ENCODE measurements around the gene PNLIPRP1.

PNLIPRP1 gene

DNA sequence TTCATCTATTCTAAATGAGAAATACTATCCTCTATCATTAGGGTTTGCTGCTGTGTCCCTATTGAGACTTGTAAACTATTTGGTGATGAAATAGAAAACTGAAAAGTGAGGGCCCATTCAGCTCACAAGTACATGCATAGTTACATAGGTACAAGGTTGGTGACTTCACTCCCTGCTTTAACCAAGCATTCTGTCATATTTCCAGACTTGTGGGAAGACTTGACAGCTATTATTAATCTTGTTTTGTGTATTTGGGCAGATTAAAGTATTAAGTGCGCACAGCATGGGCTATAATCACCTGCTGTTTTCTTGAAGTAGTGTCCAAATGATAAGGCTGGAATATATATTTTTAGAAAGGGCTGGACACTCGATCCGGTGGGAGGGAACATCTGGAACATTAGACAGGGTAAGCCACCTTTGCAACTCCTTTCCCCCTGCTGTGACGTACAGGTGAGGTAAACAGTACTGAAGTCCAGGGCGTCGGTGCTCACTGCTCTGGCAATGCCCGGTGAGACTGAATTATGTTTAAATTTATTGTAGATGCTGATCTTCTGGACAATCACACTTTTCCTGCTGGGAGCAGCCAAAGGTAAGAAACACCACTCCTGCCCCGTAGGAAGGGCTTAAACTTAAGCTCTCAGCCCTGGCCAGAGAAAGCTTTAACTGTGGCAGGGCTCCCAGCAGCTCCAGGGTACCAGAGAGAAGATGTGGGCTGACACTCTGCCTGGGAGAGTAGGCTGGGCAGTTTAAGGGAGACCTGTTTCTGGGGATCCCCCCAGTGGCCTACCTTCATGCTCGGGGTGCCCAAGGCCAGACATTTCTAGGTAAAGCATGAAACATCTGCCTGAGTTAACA, at the start of gene PNLIPRP1:
Gene PNLIPRP1 (plus strand): TSS at position 370 of the 855 bp plus-strand sequence. CDS start 171 bp downstream, at position 541.
- no peak for DNase-seq

DNA sequence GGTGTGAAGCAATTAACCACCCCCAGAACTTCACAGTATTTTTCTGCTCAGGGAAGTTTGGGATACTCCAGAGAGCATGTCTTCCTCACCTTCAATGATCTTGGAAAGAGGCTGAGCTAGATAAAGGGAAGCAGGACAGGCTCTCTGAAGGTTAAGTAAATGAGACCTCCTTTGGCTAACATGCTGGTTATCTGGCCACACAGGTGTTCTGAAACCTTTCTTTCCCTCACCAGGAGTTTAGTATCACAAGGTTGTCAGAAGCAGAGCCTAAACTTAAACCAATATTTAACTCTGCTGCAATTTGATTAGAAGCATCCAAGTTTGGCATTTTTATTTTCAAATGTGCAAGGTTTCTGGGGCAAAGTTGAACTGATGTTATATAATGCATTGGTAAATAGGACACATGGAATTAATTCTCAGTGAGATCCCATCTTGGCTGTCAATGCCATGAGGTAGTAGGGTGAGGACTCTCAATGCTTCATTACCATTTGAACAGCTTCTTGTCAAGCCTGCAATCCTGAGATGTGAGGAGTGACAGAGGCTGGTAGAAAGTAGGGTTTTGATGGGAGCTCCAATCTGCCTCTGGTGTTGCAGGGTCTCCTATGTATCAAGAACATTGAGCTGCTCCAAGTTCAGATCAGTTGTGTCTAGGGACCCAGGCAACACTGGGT, 48.6 kb upstream of the PNLIPRP1 start:
- no peak for DNase-seq

DNA sequence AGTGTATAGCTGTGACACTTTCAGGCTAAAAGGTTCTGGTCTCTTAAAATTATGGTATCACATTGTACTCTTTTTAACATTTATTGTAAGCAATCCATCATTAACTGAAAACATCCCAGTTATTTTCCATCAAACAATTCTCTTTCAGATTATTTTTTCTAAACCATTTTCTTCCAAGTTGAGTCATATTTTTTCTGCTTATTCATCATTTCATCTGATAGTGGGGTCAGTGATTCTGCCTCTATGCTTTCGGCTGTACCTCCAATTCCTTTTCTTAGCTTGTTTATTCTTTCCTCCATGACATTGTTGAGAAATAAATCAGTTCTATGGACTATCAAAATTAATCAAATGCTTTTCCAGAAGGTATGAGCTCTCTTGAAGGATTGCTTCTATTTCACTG, 45.6 kb upstream of the PNLIPRP1 start:
- DNase-seq: no peak

DNA sequence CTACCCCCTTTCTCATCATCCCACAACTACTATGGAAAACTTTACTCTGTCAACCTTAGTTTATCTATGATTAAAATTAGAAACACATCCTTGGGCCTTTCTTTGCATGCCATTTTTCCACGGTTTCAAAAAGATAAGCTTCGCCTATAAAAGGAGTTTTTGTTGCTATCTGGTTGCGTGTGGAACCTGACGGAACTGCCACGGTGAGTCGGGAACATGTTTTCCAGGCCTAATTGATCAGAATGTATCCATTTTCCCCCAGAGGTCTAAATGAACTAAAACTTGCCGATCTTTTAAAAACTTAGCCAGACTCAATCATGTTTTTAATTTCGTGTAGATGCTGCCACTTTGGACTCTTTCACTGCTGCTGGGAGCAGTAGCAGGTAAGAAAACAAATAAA, 45.0 kb upstream of the PNLIPRP1 start, which contains the start of gene PNLIP:
Gene PNLIP (plus strand): TSS at position 176 of the 400 bp plus-strand sequence. CDS start 162 bp downstream, at position 338.
- DNase-seq: no peak

DNA sequence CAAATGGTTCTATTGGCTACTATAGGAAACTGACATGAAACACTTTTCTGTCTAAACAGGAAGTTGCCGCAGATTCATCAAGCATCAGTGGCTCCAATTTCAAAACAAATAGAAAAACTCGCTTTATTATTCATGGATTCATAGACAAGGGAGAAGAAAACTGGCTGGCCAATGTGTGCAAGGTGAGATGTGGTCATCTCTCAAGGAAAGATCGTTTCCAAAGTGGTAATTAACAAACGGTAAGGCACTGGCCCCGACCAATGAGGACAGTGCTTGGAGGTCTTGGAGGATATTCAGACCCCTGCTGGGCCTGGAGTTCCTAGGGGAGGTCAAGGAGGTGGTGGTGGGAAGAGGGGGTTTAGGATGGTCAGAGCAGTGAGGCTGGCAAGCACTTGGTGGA, 42.5 kb upstream of the PNLIPRP1 start:
- DNase-seq: no peak

DNA sequence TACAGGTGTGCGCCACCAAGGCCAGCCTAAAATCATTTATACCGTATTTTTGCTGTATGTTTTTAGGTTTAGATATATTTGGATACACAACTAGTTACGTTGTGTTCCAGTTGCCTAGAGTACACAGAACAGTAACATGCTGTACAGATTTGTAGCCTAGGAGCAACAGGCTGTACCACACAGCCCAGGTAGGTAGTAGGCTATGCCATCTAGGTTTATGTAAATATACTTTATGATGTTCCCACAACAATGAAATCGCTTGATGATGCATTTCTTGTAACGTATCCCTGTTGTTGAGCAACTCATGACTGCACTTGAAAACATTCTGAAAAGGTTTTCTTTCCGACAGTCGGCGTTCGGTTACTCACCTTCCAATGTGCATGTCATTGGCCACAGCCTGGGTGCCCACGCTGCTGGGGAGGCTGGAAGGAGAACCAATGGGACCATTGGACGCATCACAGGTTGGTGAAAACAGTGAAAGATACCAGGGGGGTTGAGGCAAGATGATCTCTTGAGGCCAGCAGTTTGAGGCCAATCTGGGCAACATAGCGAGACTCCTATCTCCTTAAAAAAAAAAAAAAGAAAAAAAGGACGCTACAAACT, 37.3 kb upstream of the PNLIPRP1 start:
- DNase-seq: no peak

DNA sequence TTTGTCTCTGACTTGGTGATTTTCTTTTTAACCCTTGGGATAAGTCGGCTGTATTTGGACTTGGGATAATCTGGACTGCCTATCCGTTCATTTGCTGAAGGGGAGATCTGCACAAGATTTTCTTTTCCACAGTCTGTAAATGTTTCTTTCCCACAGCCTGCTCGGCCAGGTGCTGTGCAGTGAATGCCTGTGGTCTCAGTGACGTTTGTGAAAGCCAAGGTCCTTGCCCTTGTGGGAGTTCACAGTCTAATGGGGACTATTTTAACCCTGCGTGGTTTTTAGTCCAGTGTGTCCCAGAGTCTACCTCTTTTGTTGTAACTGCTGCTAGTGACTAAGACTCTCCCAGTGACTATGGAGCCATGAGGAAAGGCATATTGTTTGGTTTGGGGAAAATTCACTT, 36.1 kb upstream of the PNLIPRP1 start:
- no peak for DNase-seq

DNA sequence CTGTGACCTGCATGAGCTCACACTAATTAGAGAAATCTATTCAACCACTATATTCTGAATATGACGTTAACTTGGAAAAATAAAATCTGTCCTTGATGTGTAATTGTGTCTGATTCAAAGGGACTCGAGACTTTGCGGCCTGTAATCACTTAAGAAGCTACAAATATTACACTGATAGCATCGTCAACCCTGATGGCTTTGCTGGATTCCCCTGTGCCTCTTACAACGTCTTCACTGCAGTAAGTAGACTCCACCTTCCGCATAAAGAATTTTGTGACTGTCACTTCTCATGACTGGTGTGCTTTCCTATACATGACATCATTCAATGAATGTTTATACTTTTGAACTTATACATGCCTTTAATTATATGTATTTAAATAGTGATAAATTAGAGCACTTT, 34.9 kb upstream of the PNLIPRP1 start:
- no peak for DNase-seq

DNA sequence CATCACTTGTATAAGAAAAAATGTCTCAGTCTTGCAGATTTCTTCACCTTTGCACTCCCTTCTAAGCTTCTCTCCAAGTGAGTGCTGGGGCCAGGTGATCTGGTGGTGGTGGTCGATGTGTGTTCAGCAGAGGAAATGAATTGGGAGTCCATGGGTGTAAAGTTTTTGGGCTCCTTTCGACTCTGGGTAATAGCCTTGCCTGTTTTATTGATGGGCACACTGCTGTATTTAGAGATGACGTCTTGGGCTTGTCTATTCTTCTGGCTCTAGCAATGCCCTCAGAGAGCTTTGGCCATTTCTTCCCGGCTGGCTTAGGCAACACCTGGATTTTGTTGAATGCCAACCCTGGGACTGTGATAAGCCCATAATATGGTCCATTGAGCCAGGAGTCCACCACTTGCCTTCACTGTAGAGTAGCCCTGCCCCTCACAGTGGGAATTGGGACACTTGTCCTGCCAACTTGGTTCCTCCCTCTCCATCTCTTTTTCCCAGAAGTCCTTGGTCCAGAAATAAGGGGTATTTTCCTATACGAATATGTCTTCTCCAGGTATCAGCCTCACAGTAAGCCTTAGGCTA, 33.4 kb upstream of the PNLIPRP1 start:
- DNase-seq: no peak

DNA sequence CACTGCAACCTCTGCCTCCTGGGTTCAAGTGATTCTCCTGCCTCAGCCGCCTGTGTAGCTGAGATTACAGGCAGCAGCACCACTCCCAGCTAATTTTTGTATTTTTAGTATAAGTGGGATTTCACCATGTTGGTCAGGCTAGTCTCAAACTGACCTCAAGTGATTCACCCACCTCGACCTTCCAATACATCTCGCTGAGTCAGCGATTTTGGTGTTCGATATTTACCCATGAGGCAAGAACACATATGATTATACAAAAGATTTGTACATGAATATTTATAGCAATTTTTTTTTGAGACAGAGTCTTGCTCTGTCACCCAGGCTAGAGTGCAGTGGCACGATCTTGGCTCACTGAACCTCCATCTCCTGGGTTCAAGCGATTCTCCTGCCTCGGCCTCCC, 25.2 kb upstream of the PNLIPRP1 start:
- DNase-seq: no peak

DNA sequence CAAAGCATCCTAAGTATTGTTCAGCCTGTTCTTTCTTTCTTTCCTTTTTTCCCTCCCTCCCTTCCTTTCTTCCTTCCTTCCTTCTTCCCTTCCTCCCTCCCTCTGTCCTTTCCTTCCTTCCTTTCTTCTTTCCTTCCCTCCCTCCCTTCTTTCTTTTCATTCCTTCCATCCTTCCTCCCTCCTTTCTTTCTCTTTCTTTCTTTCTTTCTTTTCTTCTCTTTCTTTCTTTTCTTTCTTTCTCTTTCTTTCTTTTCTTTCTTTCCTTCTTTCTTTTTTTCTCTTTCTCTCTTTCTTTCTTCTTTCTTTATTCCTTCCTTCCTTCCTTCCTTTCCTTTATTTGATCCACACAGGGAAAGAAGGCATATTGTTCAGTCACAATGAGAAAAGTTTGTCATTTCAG, 23.8 kb upstream of the PNLIPRP1 start:
- no peak for DNase-seq

DNA sequence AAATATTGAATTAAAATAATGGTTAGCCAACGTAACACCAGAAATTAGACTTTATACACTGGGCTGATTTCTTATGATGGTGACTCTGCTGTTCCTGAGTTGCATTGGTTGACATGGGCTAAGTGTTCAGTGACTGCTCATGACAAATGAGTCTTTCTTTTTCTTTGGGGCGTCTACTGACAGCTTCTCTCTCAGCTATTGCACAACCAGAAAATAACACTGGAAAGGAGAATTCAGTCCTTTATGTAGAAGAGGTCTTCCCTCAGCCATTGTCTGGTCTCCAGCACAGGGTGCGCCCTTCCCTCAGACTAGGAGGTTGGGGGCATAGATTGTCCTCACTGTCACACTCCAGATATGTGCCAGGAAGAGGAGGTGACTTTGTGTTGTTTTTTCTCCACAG, 23.4 kb upstream of the PNLIPRP1 start:
- no peak for DNase-seq

DNA sequence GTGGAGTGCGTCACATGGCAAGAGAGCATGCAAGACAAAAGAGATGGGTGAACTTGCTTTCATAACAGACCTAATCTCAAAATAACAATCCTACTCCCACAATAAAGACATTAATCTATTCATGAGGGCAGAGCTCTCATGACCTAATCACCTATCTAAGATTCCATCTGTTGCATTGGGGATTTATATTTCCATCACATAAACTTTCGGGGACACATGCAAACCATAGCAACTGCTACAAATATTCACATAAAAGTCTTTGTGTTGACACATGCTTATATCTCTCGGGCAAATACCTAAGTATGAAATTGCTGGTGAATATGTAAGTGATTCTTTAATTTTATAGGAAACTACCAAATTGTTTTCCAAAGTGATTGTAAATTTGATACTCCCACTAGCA, 16.0 kb upstream of the PNLIPRP1 start:
- no peak for DNase-seq

DNA sequence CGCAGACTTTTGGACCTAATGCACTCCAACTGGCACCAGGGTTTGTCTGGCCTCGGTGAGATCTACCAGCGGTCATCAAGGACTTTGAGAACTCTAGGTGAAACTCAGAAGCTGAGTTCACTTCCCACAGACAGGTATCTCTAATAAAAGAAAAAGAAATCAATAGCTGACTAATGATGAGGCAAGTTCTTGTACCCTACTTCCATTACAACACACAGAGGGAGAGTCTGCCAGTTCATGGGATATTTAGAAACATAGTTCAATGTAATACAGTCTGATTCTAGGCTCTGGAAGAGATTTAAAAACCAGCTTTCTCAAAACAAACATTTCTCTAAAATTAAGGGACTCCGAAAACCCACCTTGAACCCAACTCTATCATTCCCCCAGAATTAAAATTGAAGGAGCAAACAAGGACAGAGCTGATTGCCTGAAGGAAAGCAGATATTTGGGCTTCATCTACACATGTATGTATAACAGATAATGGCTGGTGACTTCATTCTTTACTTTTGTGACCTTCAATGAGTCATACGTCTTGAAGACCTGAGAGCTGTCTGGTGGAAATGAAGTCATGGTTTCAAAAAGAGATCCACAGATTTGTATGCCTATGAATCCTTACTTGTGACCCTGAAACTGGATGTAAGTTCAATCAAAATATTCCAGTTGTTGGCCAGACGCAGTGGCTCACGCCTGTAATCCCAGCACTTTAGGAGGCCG, 2.7 kb upstream of the PNLIPRP1 start:
- no peak for DNase-seq

DNA sequence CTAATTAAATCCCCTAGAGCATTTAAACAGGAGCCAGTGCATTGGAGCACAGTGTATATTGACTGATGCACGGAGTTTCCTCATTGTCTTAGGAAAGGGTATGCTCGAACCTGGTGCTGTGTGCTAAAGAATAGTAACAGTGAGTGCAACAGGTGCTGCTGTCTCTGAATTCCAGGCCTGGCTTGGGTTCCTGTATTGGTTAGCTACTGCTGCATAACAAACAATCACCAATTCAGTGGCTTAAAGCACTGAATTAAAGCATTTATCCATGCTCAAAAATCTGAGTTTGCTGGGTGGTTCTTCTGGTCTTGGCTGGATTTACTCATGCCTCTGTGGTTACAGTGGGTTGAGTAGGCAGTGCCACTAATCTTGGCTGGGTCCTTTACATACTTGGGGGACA, 1.8 kb upstream of the PNLIPRP1 start:
- DNase-seq: no peak

DNA sequence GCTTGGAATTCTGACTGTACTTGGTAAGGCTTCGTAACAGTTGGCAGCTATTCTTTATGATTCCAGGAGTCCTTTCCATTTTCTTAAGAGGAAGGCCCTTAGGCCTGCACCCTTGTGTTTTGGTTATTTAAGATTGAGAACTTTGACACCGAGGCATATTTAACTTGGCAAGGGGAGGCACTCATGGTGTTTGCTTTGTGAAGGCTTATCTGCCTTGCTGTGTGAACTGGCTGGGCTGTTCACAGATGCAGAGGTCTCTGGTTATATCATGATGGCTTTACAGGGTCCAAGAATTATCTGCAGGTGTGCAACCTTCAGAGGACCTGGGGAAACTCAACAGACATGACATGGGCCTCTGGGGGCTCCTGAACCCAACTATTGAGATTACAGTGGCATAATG, 833 bp upstream of the PNLIPRP1 start:
- no peak for DNase-seq

DNA sequence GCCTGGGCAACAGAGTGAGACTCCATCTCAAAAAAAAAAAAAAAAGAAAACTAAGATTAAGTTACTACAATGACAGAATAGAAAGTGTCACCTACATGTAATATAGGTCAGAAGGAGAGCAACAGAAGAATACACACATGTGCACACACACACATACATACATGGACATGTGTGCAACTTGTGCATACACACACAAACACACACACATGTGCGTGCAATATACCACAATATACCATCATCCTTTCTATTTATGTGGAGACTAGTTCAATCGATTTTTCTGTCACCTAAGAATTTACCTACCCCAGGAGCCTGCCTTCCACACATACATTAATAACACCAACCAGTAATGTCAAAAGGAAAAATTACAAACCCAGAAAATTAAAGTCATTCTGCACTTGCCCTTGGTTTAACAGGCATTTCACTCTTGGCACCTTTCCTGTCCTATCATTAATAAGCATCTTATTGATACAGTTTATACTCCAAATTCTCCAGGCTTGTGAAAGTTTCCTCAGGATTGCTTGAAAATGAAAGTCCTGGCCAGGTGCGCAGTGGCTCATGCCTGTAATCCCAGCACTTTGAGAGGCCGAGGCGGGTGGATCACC, 2.5 kb downstream of the PNLIPRP1 start:
- DNase-seq: no peak

DNA sequence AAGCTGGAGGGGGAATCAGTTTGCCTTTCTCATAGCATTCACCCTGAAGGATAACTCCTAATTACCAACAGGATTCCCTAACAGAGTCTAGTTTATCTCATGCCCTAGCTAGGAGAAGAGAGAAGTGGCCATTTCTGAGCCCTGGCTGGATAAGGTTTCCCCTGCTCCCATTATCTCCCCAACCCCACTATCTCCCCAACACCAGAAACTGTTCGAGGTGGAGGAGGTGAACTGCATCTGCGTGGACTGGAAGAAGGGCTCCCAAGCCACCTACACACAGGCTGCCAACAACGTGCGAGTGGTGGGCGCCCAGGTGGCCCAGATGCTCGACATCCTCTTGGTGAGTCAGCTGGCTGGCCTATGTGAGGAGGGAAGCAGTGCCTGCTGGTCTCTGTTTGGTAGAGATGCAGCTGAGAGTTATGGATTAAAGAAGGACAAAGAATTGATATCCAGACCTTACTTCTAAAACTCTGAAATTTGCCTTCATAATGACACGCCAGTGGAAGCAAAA, 3.8 kb downstream of the PNLIPRP1 start:
- DNase-seq: no peak

DNA sequence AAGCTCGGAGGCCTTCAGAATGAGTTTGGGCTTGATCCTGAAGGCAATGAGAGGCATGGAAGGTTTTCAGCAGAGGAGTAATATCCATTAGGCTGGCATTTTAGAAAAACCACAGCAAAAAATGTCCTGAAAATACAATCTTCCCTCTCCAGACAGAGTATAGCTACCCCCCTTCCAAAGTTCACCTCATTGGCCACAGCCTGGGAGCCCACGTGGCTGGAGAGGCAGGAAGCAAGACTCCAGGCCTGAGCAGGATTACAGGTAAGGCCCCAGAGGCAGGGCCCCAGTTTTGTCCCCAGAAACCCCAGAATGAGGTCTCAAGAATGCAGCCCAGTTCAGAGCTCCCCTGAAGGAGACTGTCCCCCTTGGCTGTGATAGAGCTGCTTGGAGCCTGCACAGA, 5.3 kb downstream of the PNLIPRP1 start:
- DNase-seq: no peak

DNA sequence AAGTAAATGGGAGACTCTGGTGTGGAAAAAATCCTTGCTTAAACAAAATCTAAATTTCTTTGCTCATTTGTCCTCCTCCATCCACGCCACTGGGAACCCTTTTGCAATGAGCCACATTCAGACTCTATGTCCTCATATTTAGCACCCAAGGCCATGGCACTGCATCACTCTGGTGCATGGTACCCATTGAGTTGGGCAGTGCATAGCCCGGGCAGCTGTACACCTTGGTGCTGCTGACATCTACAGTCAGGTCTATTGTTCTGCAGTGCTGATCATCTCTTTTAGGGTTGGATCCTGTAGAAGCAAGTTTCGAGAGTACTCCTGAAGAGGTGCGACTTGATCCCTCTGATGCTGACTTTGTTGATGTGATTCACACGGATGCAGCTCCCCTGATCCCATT, 6.8 kb downstream of the PNLIPRP1 start:
- DNase-seq: no peak

DNA sequence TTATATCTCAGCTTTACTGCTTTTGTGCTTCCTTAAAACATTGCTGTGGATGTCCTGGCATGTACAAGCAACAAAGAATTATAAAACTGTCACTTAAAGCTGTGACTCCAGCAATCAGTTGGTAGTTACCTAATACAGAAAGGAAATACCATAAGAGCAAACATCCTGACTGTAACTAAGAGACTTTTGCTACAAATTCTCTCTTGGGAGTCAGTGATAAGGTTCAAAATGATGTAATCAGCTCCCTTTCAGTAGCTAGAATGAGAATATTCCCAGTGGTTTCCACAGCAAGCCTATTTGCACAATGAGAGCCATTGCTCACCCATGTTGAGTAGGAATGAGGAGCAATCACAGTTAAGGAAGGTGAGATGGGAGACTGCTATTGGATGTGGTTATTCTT, 7.6 kb downstream of the PNLIPRP1 start:
- no peak for DNase-seq

DNA sequence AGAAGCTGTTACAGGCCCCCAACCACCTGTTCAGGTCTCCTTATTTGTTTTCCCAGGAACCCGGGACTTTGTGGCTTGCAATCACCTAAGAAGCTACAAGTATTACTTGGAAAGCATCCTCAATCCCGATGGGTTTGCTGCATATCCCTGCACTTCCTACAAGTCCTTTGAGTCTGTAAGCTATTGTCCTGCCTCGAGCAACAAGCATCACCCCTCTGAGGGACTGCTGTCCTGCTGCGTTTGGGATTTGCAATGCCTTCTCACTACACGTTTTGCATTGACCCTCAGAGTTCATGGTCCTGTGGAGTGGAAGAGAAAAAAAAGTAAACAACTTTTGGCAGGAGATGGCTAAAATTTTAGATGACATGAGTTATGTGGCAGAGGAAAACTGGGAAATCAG, 9.2 kb downstream of the PNLIPRP1 start:
- no peak for DNase-seq
